Posterior cingulate gyrus (tissue), 11 donors: ENCODE data around the gene TTC7B.
"Not testable (repeated sequence)": the region's sequence is repeated elsewhere in the genome, so short reads cannot be mapped to it uniquely, and the experiment has no call there.

ENCODE experiments used
- DNase-seq, 10 donors: peaks; one replicate each; pipeline versions ENCODE4 v3.0.0 to v3.0.0-alpha.2; 2020 to 2021; ENCODE audit warnings: mixed read lengths in 3 of 10
- intact Hi-C: fragments of 100-400 bp; cut with DNase I; formaldehyde crosslinking; loops from one replicate; pipeline ENCODE4 v1.15.1; 2023

Gene TTC7B

DNA sequence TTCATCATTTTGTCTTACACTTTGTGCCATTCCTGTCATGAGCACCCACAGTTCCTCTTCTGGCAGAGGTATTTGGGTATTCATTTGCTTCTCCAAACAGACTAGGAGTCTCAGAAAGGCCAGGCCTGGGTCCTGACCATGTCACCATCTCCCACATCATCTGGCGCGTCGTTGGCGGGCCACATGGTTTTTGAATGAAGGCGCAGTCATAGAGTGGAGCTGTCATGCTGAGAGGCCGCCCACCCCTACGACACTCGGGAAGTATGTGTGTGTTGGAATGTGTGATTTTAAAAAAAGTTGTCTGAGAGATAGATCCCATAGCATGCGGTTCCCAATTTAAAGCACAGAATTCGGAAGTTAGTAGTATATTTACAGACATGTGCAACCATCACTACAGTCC lies 15.6 kb upstream of the TTC7B start:
- intact Hi-C loops = no loop called here
- peak in 1 of 10 donors; percentile 70 for DNase-seq

DNA sequence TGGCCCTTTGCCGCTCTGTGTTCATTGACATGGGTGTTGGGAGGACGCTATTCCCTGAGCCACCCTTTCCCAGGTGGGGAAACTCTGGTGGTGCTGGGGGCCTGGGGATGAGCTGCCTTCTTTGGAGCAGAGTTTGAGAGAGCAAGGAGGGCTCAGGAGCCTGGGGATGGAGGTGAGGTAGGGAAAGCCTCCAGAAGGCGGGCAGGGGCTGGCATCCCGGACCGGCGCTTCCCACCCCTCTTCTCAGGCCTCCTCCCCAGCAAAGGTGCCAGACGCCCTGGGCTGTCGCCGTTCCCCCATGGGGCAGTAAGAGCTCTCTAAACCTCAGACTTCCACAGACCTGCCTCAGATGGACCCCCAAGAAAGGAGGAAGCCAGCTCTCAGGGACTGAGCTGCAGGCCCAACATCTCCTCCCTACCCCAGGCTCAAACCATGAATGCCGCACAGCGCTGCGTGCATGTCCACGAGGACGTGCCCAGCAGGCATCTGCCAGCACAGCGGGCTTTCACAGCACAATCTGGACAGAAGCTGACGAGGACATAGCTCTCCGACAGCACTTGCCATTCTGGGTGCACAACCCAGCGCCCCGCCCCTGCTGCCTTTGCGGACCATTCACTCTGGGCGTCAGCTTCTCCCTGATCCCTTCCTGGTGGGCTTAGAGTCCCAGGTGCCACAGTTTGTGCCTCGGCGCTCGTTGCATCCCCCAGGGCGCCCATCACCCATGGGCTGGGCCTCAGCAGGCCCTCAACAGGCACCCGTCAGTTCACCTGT lies 14.9 kb upstream of the TTC7B start:
- peak in 1 of 10 donors; percentile 57 for DNase-seq
- intact Hi-C loops = no loop called here

- intact Hi-C loops = no loop called here
- DNase-seq = peak in 1 of 10 donors; percentile 50
These were observed 13.4 kb upstream of the TTC7B start for GRCh38 chr14:90829677-90830076.

DNA sequence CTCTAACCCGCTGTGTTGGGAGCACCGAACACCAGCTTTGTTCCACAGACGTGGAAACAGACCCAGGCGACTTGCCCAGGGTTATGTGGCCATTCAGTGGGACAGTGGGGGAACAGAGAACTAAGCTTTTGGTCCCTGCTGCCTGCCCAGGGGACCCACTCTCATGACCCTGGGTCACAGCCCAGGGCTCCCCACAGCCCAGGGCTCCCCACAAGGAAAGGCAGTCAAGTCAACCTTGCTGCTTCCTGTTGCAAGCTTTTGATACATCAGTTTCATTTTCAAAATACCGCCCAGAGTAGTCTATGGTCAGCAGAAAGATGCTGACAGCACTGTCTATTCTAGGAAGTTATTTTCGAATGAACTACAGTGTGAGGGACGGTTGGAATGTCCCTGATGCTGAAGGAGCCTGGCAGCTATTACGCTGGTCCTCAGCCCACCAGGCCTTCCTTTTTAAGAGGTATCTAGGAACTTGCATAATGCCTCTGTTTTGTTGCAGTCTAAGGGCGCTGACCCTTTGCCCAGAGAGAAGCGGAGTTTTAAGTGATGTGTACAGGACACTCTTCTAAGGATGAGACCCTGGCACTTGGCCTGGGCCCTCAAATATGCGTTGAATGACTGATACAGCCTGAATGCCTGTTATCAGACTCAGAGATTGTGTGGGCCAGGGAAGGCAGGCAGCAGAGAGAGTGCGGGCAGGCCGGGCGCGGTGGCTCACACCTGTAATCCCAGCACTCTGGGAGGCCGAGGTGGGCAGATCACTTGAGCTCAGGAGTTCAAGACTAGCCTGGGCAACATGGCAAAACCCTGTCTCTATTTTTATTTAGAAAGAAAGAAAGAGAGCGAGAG lies 12.6 kb upstream of the TTC7B start:
- intact Hi-C loops = no loop called here
- DNase-seq = peak in 1 of 10 donors; percentile 51

DNA sequence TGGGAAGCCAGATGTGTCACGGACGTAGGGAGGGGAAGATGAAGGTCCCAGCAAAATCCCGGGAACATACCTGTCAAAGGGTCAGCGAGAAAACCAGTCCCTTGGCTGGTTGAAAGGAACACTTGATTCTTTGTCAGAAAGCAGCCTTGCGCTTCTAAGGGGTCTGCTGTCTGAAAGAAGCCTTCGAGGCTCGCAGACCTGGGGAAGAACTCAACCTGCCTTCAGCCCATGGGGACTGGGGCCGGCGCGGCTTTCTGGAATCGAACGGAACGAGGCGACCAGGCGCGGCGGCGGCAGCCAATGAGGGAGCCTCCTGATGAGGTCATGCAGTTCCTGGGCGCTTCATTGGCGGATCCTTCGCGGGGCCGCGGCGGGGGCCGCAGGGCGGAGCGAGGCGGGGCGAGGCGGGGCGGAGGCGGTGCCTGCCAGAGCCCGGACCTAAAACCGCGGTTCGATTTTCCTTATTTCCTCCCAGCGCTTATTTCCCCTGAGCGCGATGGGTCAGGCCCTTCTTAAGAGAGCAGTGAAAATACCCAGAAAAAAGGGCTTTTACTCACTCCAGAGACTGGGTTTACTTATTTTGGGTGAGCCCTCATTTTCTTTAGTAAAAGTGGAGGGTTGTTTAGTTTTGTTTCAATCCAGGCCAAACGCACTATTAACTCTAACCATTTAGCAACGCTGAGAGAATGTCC lies 11.8 kb upstream of the TTC7B start:
- DNase-seq = peak; percentile 94 to 100 (median 98)
- intact Hi-C loops = no loop called here

GRCh38 chr14:90823542-90823941 lies 7.3 kb upstream of the TTC7B start:
- DNase-seq, intact Hi-C loops: not testable (repeated sequence)

DNA sequence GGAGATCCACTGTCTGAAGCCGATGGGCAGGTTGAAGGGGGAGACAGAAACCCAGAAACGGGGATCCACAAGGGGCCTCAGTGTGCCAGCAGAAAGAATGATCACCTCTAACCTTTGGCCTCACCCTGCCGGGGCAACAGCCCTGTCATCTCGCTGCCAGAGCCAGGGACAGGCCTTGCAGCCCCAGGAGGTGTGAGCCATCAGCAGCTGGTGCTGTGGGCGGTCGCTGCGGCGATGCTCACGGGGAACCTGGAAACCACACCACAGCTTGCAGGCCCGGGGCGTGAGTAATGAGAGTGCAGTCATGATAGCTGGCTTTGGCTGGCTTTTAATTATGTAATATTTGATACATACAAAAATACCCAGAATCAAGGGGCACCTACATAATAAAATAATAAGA lies 4.7 kb upstream of the TTC7B start:
- DNase-seq = peak in 8 of 10 donors; percentile 40 to 93 (median 64)
- intact Hi-C loops = no loop called here

GRCh38 chr14:90819734-90820393 lies 3.6 kb upstream of the TTC7B start:
- DNase-seq = peak in 1 of 10 donors; percentile 24
- intact Hi-C loops = loop anchor here (5.0 kb wide), 1 partner anchor 63 kb away; no protein-coding TSS in a partner anchor

- intact Hi-C loops = loop anchor here (5.0 kb wide), 1 partner anchor 61 kb away; no protein-coding TSS in a partner anchor
These were observed 2.5 kb upstream of the TTC7B start for GRCh38 chr14:90818715-90819114.

GRCh38 chr14:90816681-90817436 lies 629 bp upstream of the TTC7B start:
- peak in 1 of 10 donors; percentile 52 for DNase-seq
- intact Hi-C loops = loop anchor here (5.0 kb wide), 1 partner anchor 60 kb away; no protein-coding TSS in a partner anchor

More at GRCh38 chr14:90818715-90819114, 2.5 kb upstream of the TTC7B start:
- DNase-seq = peak in 1 of 10 donors; percentile 16

- intact Hi-C loops = loop anchor here (5.0 kb wide), 1 partner anchor 58 kb away; no protein-coding TSS in a partner anchor
- no peak for DNase-seq
These were observed 733 bp downstream of the TTC7B start for GRCh38 chr14:90815572-90815821.

GRCh38 chr14:90814806-90815571 lies 1.2 kb downstream of the TTC7B start:
- intact Hi-C loops = loop anchor here (5.0 kb wide), 1 partner anchor 58 kb away; no protein-coding TSS in a partner anchor

DNA sequence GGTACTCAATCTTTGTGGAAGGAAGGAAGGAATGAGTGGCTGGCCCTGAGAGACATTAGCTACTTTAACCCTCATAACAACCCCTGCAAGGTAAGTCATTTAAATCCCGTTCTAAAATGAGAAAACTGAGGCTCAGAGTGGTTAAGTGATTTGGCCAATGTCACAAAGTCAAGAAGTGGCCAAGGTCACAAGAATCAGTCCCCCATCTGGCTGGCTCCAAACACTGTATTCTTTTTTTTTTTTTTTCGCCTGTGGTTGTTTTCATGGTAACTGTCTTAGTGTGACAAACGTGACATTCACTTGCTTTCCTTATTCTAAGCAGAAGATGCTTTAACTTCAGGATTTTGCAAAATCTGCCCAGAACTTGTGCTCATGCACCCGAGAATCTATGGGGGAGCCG lies 2.8 kb downstream of the TTC7B start:
- no peak for DNase-seq
- intact Hi-C loops = no loop called here

More at GRCh38 chr14:90814806-90815571, 1.2 kb downstream of the TTC7B start:
- peak in 1 of 10 donors; percentile 45 for DNase-seq

GRCh38 chr14:90812109-90812508 lies 4.1 kb downstream of the TTC7B start:
- DNase-seq = peak in 1 of 10 donors; percentile 28
- intact Hi-C loops = no loop called here

DNA sequence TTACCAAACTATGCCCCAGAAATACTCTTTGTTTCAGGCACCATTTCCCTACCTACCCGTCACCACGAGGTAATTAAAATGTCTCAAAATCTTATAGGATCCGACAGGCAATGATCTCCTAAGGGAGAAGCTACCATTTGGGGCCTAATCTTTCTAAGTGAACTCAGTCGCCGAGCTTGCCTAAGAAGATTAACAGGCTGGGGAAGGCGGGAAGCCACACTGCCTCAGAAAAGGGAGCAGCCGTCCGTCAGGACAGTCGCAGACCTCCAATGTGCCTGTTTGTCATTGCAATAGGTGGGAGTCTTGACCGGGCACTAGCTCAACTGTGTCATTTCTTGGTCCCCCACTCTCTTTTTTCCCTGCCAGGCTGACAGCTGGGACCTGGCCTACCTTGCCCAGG lies 4.6 kb downstream of the TTC7B start:
- DNase-seq = peak in 1 of 10 donors; percentile 0
- intact Hi-C loops = no loop called here

GRCh38 chr14:90810806-90811205 lies 5.4 kb downstream of the TTC7B start:
- peak in 1 of 10 donors; percentile 26 for DNase-seq
- intact Hi-C loops = no loop called here

DNA sequence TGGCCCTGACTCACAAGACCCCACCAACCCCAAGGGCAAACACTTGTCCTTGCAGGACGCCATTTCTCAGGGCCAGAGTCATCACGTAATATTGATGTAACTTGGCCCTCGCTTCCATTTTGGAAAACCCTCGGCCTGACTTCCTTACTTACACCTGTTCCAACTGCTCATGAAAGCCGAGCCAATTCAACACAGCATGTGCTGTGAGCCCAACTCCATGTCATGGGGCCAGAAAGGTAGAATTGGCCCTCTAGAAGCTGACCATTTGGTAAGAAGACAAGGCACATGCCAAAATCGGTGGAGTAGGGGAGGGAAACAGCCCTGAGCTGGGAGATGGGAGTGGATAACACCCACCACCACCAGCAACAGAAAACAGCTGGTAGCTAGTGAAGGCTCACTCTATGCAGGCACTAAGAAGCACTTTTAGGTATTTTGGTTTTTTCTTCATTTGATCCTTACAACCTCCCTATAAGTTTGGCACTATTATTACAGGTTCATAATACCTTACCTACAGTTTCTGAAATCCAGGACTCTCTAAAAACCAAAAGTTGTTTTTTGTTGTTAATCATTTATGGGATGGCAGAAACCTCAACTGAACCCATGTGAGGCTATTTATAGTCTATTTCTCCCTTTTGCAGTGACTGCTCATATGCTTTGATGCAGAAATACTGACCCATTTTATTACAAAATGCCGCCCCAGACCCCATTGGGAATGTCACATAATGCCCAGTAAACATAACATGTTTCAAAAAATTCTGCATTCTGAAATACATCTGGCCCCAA lies 6.5 kb downstream of the TTC7B start:
- intact Hi-C loops = no loop called here
- DNase-seq = peak in 2 of 10 donors; percentile 3 to 10
